ENCODE data around the gene ZBTB43. TPM values are rescaled to one million over a fixed set of nuclear protein-coding genes. Genes with fewer than 3 reads are reported as not detected.

Gene ZBTB43
- total and polyA plus RNA-seq, 5 donors from 2014 or later, result 4.5 to 38.0 (median 7.1) TPM

DNA sequence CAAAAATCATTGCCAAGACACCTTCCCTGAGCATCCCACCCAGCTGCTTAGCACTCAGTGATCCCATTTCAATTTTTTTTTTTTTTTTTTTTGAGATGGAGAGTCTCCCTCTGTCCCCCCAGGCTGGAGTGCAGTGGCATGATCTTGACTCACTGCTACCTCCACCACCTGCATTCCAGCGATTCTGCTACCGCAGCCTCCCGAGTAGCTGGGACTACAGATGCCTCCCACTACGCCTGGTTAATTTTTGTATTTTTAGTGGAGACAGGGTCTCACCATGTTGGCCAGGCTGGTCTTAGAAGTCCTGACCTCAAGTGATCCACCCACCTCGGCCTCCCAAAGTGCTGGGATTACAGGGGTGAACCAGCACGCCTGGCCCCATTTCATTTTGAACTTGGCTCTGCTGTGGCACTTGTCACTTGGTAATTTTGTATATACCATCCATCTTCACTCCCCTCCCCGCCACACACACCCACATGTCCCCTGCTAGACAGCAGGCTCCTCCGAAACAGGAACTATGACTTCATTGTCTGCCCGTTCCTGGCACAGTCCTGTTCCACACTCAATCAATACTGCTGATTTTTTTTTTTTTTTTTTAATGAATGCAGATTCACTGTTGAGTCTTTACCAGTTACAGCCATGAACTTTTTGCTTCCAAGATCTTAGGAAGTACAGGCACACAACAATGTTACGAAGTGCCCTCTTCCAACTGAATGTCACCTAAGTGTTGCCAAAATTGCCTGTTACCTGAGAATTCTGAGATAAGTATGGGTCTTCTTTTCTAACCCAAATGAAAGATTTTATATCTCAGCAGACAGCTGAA, 38.3 kb downstream of the ZBTB43 start:
- peaks cover 11% of the 10 kb centered on the region for H3K27me3 Mint-ChIP-seq
- ATAC-seq (ENCODE audit: low read depth in 2 of 2) (no peak), DNase-seq (no peak)
- peak overlapping the region in 1 of 4 donors; percentile 63 for H3K4me3 Mint-ChIP-seq
- no peaks in the 10 kb centered on the region for H3K27me3 ChIP-seq (ENCODE audit: control insufficient read depth, insufficient read depth, low read length)
- H3K9me3 ChIP-seq (ENCODE audit: control insufficient read depth in 2 of 2, low read length in 2 of 2), result no peaks in the 10 kb centered on the region
- H3K36me3 ChIP-seq (ENCODE audit: control insufficient read depth, insufficient read depth, low read length), result peaks cover 7% of the 10 kb centered on the region
- H3K4me3 ChIP-seq (ENCODE audit: low read depth, low read length), result no peak overlapping the region
- H3K27ac ChIP-seq (ENCODE audit: insufficient read depth, low read length, poor library complexity, severe bottlenecking), result no peak overlapping the region
- no peaks in the 10 kb centered on the region for H3K9me3 Mint-ChIP-seq
- peaks cover 12% of the 10 kb centered on the region for H3K36me3 Mint-ChIP-seq
- no peak overlapping the region for H3K27ac Mint-ChIP-seq
- peaks cover 6 to 11% (median 9%) of the 10 kb centered on the region in 4 donors for H3K4me1 Mint-ChIP-seq
- H3K4me1 ChIP-seq (ENCODE audit: control insufficient read depth, insufficient read depth, low read length, poor library complexity, severe bottlenecking), result no peaks in the 10 kb centered on the region

DNA sequence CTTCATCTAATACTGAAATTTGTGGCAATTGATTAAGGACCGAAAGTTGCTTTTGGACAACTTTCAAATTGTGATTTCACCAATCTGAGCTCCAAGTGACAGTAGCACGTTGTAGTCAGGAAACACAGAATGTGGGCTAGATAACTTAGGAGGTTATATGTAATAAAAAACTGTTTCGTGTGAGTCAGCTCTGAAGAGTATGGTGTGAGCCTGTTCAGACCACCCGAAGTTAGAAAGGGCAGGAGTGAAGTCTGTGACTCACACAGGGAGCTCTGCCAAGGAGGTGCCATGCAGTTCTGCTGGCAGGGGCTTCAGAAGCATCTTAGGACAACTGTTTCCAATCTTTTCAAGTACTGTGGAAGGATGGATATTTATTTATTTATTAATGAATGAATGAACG, 39.2 kb downstream of the ZBTB43 start:
- Histone ChIP-seq H3K4me3 (ENCODE audit: low read depth, low read length) (no peak overlapping the region), H3K27me3 (ENCODE audit: control insufficient read depth, insufficient read depth, low read length) (no peaks in the 10 kb centered on the region), H3K36me3 (ENCODE audit: control insufficient read depth, insufficient read depth, low read length) (no peaks in the 10 kb centered on the region), H3K4me1 (ENCODE audit: control insufficient read depth, insufficient read depth, low read length, poor library complexity, severe bottlenecking) (no peaks in the 10 kb centered on the region), H3K27ac (ENCODE audit: insufficient read depth, low read length, poor library complexity, severe bottlenecking) (no peak overlapping the region), H3K9me3 (ENCODE audit: control insufficient read depth in 2 of 2, low read length in 2 of 2) (no peaks in the 10 kb centered on the region)
- Mint-ChIP-seq H3K27me3 (peaks cover 13% of the 10 kb centered on the region), H3K36me3 (peaks cover 4% of the 10 kb centered on the region), H3K27ac (no peak overlapping the region), H3K4me3 (no peak overlapping the region), H3K9me3 (no peaks in the 10 kb centered on the region), H3K4me1 (peaks cover under 1 to 6% (median 1%) of the 10 kb centered on the region in 4 donors)
- DNase-seq, result no peak
- ATAC-seq (ENCODE audit: low read depth in 2 of 2), result no peak

DNA sequence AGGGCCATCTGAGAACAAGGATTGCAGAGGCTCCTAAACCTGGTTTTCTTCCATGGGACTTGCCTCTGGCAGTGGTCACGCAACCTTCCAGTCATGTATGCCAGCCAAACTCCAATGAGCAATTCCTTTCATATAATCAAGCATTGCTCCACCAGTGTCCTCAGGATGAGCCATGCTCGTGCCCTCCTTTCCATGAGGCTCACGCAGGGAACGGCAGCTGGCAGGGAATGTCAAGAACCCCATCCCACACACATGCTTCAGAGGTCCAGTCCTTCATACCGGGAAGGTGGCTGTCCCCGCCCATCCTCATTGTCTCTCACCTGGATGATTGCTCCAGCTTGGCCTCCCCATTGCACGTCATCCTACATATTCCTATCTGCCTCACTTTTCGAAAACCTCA, 42.2 kb downstream of the ZBTB43 start:
- Mint-ChIP-seq H3K27me3 (peaks cover 24% of the 10 kb centered on the region), H3K9me3 (no peaks in the 10 kb centered on the region), H3K27ac (no peak overlapping the region), H3K4me1 (no peaks in the 10 kb centered on the region), H3K4me3 (no peak overlapping the region), H3K36me3 (no peaks in the 10 kb centered on the region)
- H3K36me3 ChIP-seq (ENCODE audit: control insufficient read depth, insufficient read depth, low read length), result no peaks in the 10 kb centered on the region
- no peaks in the 10 kb centered on the region for H3K9me3 ChIP-seq (ENCODE audit: control insufficient read depth in 2 of 2, low read length in 2 of 2)
- no peak for DNase-seq
- H3K4me1 ChIP-seq (ENCODE audit: control insufficient read depth, insufficient read depth, low read length, poor library complexity, severe bottlenecking), result no peaks in the 10 kb centered on the region
- H3K27ac ChIP-seq (ENCODE audit: insufficient read depth, low read length, poor library complexity, severe bottlenecking), result no peak overlapping the region
- H3K4me3 ChIP-seq (ENCODE audit: low read depth, low read length), result no peak overlapping the region
- ATAC-seq (ENCODE audit: low read depth in 2 of 2), result no peak
- peaks cover 8% of the 10 kb centered on the region for H3K27me3 ChIP-seq (ENCODE audit: control insufficient read depth, insufficient read depth, low read length)

DNA sequence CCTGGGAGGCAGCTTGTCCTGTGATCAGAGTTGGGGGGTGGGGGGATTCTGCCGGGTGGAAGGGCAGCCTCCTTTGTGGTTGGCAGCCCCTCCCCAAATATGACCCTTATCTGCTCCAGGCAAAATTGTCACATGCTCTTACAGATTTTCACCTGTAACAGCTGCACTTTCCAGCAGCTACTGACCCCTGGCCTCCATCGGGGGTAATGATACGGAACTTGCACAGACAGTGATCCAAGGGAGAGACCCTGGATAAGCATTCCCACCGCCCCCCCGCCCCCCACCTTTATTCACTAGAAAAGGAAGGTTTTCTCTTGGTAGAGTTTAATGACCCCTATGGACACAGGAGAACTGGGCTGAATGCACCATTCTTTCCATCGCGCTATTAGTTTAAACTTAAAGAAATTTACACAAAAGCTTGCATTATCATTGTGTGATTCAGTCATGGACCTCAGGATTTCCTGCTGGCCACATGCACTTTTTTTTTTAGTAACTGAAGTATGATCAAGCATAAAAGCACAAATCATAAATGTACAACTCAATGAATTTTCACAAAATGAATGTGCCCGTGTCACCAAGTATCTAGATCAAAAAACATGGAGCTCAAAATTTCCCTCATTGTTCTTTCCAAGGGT, 44.9 kb downstream of the ZBTB43 start:
- Histone ChIP-seq H3K4me1 (ENCODE audit: control insufficient read depth, insufficient read depth, low read length, poor library complexity, severe bottlenecking) (no peaks in the 10 kb centered on the region), H3K27ac (ENCODE audit: insufficient read depth, low read length, poor library complexity, severe bottlenecking) (no peak overlapping the region), H3K36me3 (ENCODE audit: control insufficient read depth, insufficient read depth, low read length) (no peaks in the 10 kb centered on the region), H3K27me3 (ENCODE audit: control insufficient read depth, insufficient read depth, low read length) (peaks cover 12% of the 10 kb centered on the region), H3K4me3 (ENCODE audit: low read depth, low read length) (no peak overlapping the region), H3K9me3 (ENCODE audit: control insufficient read depth in 2 of 2, low read length in 2 of 2) (no peaks in the 10 kb centered on the region)
- Mint-ChIP-seq H3K27ac (no peak overlapping the region), H3K36me3 (no peaks in the 10 kb centered on the region), H3K27me3 (peaks cover 49% of the 10 kb centered on the region), H3K4me3 (no peak overlapping the region), H3K4me1 (no peaks in the 10 kb centered on the region), H3K9me3 (no peaks in the 10 kb centered on the region)
- ATAC-seq (ENCODE audit: low read depth in 2 of 2), result no peak
- DNase-seq, result no peak

DNA sequence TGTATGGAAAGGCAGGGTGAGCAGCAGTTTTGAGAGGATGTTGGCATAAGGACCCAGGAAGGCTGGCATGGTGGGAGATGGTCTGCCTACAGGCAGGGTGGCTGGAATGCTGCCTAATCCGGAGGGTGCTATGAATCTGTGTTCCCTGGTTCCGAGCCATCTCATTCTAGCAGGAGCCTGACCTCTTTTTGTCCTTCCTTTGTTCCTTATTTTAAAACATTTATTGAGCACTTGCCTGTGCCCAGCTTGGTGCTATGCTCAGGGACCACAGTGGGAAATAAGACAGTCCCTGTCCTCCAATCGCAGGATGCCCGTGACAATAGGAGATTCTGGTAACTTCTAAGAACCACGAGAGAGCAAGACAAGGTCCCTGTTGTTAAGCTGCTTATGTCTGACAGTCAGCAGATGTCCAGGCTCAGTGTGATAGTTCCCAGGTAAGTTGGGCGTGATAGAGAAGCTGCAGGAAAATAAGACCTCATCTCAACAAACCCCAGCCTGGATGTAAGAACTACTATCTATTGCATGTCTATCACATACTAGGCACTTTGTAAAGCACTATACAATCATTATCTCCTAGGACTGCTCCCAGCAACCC, 46.5 kb downstream of the ZBTB43 start:
- Mint-ChIP-seq H3K27ac (no peak overlapping the region), H3K9me3 (no peaks in the 10 kb centered on the region), H3K4me1 (no peaks in the 10 kb centered on the region), H3K27me3 (peaks cover 53% of the 10 kb centered on the region), H3K4me3 (no peak overlapping the region), H3K36me3 (no peaks in the 10 kb centered on the region)
- H3K27ac ChIP-seq (ENCODE audit: insufficient read depth, low read length, poor library complexity, severe bottlenecking), result no peak overlapping the region
- DNase-seq (no peak), ATAC-seq (ENCODE audit: low read depth in 2 of 2) (no peak)
- peaks cover 15% of the 10 kb centered on the region for H3K27me3 ChIP-seq (ENCODE audit: control insufficient read depth, insufficient read depth, low read length)
- H3K36me3 ChIP-seq (ENCODE audit: control insufficient read depth, insufficient read depth, low read length), result no peaks in the 10 kb centered on the region
- no peak overlapping the region for H3K4me3 ChIP-seq (ENCODE audit: low read depth, low read length)
- no peaks in the 10 kb centered on the region for H3K4me1 ChIP-seq (ENCODE audit: control insufficient read depth, insufficient read depth, low read length, poor library complexity, severe bottlenecking)
- H3K9me3 ChIP-seq (ENCODE audit: control insufficient read depth in 2 of 2, low read length in 2 of 2), result no peaks in the 10 kb centered on the region

DNA sequence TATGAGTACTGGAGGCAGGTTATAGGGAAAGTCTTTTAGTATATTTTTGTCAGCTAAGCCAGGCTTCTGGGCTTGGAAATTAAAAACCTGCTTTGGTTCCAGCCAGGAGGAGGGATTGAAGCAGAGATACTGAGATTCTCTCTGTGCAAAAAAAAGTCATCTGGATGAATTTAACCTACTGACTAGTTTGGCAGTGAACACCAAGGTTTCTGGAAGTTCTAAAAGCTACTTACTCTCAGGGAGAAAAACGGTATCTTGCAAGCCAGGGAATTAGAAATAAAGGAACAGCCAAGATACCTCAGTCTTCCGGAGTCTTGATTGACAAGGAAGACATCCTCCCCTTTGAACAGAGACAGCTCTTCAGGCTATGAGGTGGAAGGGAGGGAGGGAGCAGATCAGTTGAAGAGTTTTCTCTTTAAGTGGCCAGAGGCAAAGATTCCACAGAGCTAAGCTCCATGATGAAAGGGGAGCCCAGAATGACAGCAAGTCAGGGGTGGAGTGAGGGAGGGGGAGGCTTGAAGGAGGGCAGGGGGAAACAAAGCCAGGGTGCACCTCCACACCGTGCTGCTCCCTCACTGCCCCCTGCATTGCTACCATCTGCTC, 47.3 kb downstream of the ZBTB43 start:
- Histone ChIP-seq H3K9me3 (ENCODE audit: control insufficient read depth in 2 of 2, low read length in 2 of 2) (no peaks in the 10 kb centered on the region), H3K36me3 (ENCODE audit: control insufficient read depth, insufficient read depth, low read length) (no peaks in the 10 kb centered on the region), H3K27me3 (ENCODE audit: control insufficient read depth, insufficient read depth, low read length) (peaks cover 17% of the 10 kb centered on the region), H3K27ac (ENCODE audit: insufficient read depth, low read length, poor library complexity, severe bottlenecking) (no peak overlapping the region), H3K4me1 (ENCODE audit: control insufficient read depth, insufficient read depth, low read length, poor library complexity, severe bottlenecking) (no peaks in the 10 kb centered on the region), H3K4me3 (ENCODE audit: low read depth, low read length) (no peak overlapping the region)
- ATAC-seq (ENCODE audit: low read depth in 2 of 2), result no peak
- H3K9me3 Mint-ChIP-seq, result no peaks in the 10 kb centered on the region
- H3K36me3 Mint-ChIP-seq, result no peaks in the 10 kb centered on the region
- no peak overlapping the region for H3K27ac Mint-ChIP-seq
- H3K4me1 Mint-ChIP-seq, result no peaks in the 10 kb centered on the region
- H3K27me3 Mint-ChIP-seq, result peaks cover 59% of the 10 kb centered on the region
- no peak for DNase-seq
- peak overlapping the region in 1 of 4 donors; percentile 51 for H3K4me3 Mint-ChIP-seq

DNA sequence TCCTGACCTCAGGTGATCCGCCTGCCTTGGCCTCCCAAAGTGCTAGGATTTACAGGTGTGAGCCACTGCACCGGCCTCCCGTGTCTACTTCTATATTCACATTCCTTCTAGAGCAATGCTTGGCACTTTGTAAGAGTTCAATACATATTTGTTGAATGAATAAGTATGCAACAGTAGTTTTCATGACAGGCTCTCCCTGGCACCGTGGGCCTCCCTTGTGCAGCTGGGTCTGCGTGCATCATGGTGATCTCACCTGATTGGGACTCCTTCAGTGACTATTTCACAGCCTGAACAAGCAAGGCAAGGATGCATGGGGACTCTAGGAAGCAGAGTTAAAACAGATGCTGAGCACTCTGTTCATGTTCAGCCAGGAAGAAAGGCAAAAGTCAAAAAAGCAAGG, 48.8 kb downstream of the ZBTB43 start:
- no peaks in the 10 kb centered on the region for H3K4me1 ChIP-seq (ENCODE audit: control insufficient read depth, insufficient read depth, low read length, poor library complexity, severe bottlenecking)
- Mint-ChIP-seq H3K9me3 (no peaks in the 10 kb centered on the region), H3K27ac (no peak overlapping the region), H3K4me1 (peaks cover 0 to 4% (median 0%) of the 10 kb centered on the region in 4 donors), H3K27me3 (peaks cover 59% of the 10 kb centered on the region), H3K4me3 (no peak overlapping the region), H3K36me3 (no peaks in the 10 kb centered on the region)
- peaks cover 20% of the 10 kb centered on the region for H3K27me3 ChIP-seq (ENCODE audit: control insufficient read depth, insufficient read depth, low read length)
- H3K9me3 ChIP-seq (ENCODE audit: control insufficient read depth in 2 of 2, low read length in 2 of 2), result no peaks in the 10 kb centered on the region
- ATAC-seq (ENCODE audit: low read depth in 2 of 2) (no peak), DNase-seq (no peak)
- H3K36me3 ChIP-seq (ENCODE audit: control insufficient read depth, insufficient read depth, low read length), result no peaks in the 10 kb centered on the region
- no peak overlapping the region for H3K27ac ChIP-seq (ENCODE audit: insufficient read depth, low read length, poor library complexity, severe bottlenecking)
- H3K4me3 ChIP-seq (ENCODE audit: low read depth, low read length), result no peak overlapping the region
